Astrocyte (in vitro differentiated cells and primary cell): ENCODE results near the gene MRGPRF.

Experiments used
- CTCF ChIP-seq: IDR thresholded peaks from 2 replicates; pipeline ENCODE4 v1.5.1; 2011; ENCODE audit warnings: low read depth, mild to moderate bottlenecking, inconsistent platforms, low read length, moderate library complexity; ENCODE audit not compliant: insufficient read depth
- EZH2 ChIP-seq: IDR thresholded peaks from 2 replicates; pipeline ENCODE4 v1.6.1; 2012; ENCODE audit warnings: mild to moderate bottlenecking, low read length, inconsistent platforms; ENCODE audit not compliant: insufficient read depth

- TF ChIP-seq CTCF: no peak
- no peak for TF ChIP-seq EZH2
Measured at GRCh38 chr11:68983801-68984200, 29.2 kb downstream of the MRGPRF start.
